GM12891 (cell line): ENCODE data around the gene CMIP.

Source experiments
- POLR2A ChIP-seq: IDR thresholded peaks from 2 replicates; pipeline ENCODE4 v1.6.1; 2011; ENCODE audit warnings: low read depth, low read length, control low read depth
- POLR2AphosphoS5 ChIP-seq: IDR thresholded peaks from 2 replicates; pipeline ENCODE4 v1.6.1; 2011; ENCODE audit warnings: low read depth, low read length, control low read depth
- SPI1 ChIP-seq: IDR thresholded peaks from 2 replicates; pipeline ENCODE4 v1.6.1; 2011; ENCODE audit warnings: low read depth, low read length, control low read depth
- TAF1 ChIP-seq: IDR thresholded peaks from 2 replicates; pipeline ENCODE4 v1.6.1; 2011; ENCODE audit warnings: low read depth, low read length, control low read depth

- TF ChIP-seq TAF1 (no peak), POLR2A (no peak), POLR2AphosphoS5 (no peak), SPI1 (no peak)
Measured at GRCh38 chr16:81578076-81578475, 133.5 kb downstream of the CMIP start.
